GM18909 (cell line): ENCODE results near the gene WAS.
A peak's percentile ranks its signal among the peaks of the same experiment; 100 is the strongest.
"Not testable (repeated sequence)": the region's sequence is repeated elsewhere in the genome, so short reads cannot be mapped to it uniquely, and the experiment has no call there.

Experiments used
- ATAC-seq: cut with Tn5 transposase; IDR thresholded peaks from one replicate; pipeline ENCODE4 v1.9.1; 2021; ENCODE audit warnings: mild to moderate bottlenecking; ENCODE audit not compliant: unreplicated experiment, poor library complexity

WAS gene

DNA sequence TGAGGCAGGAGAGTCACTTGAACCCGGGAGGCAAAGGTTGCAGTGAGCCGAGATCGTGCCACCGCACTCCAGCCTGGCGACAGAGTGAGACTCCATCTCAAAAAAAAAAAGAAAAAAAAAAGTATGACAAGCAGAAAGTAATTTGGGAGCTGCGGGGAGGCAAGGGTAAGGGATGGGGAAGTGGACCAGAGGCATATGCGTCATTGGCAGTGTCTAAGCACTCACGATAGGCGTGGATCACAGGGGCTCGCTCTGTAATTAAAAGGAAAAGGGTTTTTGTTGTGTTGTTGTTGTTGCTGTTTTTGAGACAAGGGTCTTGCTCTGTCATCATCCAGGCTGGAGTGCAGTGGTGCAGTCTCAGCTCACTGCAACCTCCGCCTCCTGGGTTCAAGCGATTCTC, 804 bp upstream of the WAS start:
- not testable (repeated sequence) for ATAC-seq

DNA sequence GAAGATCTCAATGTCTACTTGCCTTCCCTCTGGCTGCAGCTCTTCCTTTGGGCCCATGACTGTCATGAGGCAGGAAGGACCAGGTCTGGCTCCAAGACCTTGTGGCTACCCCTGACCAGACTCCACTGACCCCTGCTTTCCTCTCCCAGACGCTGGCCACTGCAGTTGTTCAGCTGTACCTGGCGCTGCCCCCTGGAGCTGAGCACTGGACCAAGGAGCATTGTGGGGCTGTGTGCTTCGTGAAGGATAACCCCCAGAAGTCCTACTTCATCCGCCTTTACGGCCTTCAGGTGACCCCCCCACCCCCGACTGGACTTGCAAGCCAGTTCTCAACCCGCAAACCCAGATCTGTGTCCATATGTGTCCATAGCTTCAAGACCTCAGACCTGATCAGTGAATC, 535 bp downstream of the WAS start:
- ATAC-seq, result no peak

DNA sequence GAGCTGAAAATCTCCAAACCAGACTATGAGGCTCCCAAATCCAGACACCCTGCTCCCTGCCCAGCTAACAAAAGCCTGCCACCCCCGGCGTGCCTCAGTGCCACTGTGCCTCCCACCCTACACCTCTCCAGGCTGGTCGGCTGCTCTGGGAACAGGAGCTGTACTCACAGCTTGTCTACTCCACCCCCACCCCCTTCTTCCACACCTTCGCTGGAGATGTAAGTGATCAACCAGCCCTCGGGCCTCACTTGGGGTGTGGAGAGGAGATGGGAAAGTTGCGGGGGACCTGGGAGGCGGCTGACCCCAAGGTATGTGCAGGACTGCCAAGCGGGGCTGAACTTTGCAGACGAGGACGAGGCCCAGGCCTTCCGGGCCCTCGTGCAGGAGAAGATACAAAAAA, 1.8 kb downstream of the WAS start:
- no peak for ATAC-seq

DNA sequence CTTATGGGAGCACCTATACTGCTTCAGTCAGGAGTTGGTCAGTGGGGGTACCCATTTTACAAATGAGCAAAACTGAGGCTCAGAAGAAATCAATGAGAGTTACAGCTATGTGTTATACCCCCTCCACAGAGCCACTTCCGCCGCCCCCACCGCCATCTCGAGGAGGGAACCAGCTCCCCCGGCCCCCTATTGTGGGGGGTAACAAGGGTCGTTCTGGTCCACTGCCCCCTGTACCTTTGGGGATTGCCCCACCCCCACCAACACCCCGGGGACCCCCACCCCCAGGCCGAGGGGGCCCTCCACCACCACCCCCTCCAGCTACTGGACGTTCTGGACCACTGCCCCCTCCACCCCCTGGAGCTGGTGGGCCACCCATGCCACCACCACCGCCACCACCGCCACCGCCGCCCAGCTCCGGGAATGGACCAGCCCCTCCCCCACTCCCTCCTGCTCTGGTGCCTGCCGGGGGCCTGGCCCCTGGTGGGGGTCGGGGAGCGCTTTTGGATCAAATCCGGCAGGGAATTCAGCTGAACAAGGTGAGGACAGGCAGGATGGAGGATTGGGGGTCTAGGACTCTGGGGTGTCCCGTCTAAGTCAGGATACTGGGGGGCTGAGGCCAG, 5.0 kb downstream of the WAS start:
- ATAC-seq, result no peak

DNA sequence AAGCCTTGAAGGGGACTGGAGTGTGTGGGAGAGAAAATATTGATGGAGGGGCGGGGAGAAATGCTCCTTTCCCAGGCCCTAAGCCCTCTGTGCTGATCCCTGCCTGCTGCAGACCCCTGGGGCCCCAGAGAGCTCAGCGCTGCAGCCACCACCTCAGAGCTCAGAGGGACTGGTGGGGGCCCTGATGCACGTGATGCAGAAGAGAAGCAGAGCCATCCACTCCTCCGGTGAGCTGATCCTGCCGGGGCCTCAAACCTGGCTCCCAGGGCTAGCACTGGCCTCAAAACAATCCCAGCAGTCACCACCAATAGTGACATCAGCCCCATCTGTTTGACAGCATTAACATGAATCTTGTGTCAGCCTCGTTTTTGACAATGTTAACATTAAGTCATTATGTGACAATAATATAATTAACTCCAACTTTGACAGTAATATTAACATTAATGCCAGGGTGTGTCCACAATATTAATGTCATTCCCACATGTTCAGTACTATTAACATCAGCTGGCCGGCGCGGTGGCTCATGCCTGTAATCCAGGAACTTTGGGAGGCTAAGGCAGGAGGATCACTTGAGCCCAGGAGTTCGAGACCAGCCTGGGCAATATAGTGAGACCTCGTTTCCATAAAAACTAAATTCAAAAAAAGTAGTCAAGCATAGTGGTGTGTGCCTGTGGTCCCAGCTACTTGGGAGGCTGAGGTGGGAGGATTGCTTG, 5.8 kb downstream of the WAS start:
- no peak for ATAC-seq

DNA sequence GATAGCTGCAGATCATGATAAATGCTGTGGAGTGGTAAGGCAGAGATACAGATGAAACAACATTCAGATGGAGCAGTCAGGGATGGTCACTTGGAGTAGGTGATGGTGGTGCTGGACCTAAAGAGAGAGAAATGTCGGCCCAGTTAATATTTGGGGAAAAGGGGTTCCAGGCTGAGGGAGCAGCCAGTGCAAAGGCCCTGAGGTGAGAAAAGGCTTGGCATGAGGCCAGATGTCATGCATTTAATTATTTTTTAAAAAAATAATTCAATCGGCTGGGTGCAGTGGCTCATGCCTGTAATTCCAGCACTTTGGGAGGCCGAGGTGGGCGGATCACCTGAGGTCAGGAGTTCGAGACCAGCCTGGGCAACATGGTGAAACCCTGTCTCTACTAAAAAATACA, 8.1 kb downstream of the WAS start:
- not testable (repeated sequence) for ATAC-seq

DNA sequence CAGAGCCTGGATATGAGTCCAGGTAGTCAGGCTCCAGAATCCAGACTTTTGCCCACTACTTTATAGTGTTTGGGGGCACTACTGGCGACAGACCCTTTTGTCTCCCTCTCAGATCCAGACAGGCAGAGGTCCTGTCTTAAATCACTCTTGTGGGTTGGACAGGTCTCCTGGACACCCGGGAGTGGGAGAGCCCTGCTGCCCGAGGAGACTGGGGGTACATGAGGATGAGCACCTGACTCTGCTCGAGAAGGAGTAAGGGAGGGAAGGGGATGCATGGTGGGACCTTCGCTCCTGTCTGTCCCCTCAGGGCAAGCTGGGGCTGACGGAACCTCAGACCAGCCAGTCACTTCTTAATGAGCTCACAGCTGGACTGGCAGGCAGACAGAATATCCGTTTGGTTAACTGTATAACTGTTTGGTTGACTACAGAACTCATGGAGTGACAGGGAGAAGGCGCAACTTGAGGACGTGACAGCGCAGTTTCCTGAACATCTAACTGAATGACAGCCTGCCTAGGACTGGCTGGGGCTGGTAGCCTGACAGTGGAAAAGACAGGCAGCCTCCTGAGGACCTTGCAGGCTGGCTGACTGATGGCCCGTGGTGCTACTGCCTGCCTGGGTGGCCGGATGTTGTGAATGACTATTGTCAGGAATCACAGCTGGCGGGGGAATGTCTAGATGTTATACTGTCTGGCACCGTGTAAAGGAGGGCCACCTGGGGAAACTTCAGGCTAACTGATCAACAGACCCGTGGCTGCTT, 11.4 kb downstream of the WAS start:
- no peak for ATAC-seq

DNA sequence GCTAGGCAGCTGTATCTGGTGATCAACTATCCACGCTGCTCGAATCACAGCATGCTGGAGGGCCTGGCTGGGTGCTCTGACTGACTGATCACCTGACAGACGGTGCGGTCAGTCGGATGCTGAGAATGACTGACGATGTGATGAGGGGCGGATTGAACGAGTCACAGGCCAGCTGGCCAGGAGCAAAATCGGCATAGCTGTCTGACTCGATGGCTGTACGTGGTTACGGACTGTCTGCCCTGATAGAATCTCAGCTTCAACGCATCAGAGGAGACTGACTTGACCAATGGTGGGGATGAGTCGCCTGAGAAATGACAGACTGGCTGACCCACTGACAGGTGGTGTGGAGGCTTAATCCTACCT, 11.9 kb downstream of the WAS start:
- no peak for ATAC-seq

DNA sequence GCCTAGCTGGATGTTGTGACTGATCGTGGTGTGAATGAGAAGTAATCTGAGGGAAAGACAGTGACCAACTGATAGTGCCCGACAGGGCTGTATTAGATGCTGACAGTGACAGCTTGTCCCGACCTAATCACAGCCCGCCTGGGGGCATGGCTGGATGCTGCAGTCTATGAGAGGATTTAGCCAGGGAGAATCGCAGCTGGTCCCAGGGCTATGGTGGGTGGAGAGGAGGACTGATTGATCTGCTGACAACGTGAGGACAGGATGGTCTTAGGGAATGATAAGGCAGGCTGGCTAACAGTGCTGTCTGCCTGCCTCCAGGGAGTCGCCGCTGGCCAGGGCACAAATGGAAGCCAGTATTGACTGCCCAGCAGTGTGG, 12.3 kb downstream of the WAS start:
- ATAC-seq, result no peak

DNA sequence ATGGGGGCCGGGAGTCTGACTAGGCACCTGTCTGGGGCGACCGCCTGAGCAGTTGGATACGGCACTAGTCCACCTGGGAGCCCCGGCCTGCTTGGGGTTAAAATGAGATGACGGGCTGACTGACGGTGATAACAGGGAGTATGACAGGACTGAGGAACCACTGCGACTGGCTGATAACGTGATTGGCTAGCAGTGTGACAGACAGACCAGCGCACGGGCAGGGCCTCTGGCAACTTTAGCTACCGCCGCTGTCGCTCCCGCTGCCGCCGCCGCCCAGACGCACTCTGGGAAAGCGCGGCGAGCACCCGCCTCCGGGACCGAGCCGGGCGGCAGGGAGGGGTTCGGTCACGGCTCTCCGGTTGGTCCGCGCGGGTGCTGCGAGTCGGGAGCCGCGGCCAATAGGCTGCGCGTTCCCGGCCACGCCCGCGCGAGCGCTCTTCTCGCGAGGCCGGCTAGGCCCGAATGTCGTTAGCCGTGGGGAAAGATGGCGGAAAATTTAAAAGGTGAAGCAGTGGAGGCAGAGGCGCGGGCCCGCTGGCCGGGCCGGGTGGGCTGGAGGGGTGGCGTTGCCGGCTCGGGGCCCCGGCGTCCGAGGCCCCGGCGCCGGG, 12.8 kb downstream of the WAS start, which contains the start of gene SUV39H1:
TSS of gene SUV39H1 (plus strand) at position 434 of the 608 bp plus-strand sequence. CDS start at position 485, 51 bp downstream.
- peak; percentile 86 for ATAC-seq

DNA sequence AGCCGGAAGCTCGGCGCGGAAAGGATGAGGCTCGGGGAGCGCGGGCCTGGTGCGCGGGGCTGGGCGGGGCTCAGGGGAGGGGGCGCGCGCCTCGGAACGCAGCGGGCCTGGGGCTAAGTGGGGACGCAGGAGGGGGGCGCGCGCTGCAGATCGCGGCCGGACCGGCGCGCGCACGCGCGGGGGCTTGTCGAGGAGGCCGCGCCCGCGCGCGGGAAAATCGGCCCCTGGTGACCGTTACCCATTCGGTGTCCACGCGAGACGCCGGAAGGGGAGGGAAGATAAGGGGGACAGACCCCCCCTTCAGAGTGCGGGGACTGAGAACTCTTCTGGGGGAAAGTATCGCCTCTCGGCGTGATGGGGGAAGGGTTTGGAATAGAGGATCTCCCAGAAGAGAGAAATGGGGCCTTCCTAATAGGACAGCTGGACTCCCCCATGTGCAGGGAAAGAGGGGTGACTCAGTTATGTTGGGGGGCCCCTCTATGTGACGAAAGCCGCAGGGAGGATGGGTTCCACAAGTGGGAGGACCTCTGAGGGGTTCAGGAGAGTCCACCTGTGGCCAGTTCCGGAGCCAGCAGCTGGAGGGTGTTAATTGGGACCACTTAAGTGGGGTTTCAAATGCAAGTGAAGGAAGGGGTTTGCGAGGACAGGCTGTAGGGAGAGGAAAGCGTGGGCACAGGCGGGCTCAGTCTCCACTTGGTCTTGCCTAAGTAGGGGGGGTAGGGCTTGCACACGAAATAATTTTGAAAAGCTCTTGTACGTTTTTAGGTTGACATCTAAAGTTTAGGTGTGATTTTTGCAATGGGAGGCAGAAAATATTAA, 13.5 kb downstream of the WAS start:
- ATAC-seq, result peak; percentile 16

DNA sequence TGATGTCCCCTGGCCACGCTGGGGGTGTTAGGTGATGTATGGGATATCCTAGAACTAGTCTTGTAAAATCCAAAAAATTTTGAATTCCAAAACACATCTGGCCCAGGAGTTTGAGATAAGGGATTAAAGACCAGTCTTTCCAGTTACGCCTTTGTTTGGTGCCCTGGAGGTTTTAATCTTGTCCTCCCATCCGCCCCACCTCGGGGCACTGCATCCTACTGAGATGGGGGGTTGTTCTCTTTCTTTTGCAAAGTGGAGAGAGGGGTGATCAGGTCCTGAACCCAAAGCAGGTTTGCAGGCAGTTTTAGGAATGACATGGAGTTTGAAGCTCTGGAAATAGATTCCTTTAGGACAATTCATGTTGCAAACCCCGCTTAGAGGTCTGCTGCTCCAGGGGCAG, 14.7 kb downstream of the WAS start:
- ATAC-seq, result no peak

DNA sequence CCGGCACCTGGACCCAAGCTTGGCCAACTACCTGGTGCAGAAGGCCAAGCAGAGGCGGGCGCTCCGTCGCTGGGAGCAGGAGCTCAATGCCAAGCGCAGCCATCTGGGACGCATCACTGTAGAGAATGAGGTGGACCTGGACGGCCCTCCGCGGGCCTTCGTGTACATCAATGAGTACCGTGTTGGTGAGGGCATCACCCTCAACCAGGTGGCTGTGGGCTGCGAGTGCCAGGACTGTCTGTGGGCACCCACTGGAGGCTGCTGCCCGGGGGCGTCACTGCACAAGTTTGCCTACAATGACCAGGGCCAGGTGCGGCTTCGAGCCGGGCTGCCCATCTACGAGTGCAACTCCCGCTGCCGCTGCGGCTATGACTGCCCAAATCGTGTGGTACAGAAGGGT, 16.6 kb downstream of the WAS start:
- ATAC-seq, result no peak

DNA sequence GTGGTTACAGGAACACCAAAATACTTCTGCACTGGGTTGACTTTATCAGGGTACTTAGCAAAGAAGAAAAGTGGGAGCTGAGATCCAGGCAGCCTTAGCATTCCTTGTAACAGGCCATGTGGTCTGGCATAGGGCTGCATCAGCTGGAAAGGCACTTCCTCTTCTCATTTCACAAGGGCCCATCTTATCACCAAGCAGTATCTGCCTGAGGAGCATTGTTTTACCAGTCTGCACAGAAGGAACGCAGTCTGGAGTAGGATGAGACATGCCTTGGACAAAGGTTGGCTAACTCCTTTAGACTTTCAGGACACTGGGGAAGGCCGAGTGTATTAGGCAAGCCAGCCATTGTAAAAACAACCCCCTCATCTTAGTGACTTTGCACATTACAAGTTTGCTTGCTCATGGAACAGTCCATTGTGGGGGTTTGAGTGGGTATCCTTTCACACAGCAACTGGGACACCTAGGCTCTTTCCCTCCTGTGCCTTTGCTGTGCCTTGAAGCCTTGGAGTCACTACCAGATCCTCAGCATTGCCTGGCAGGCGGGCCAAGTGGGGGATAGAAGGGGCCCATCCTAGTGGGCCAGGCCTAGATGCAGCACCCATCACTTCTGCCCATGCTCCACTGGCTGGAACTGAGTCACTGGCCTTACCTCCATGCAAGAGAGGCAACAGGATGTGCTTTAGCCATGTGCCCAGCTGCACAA, 17.5 kb downstream of the WAS start:
- ATAC-seq, result no peak

DNA sequence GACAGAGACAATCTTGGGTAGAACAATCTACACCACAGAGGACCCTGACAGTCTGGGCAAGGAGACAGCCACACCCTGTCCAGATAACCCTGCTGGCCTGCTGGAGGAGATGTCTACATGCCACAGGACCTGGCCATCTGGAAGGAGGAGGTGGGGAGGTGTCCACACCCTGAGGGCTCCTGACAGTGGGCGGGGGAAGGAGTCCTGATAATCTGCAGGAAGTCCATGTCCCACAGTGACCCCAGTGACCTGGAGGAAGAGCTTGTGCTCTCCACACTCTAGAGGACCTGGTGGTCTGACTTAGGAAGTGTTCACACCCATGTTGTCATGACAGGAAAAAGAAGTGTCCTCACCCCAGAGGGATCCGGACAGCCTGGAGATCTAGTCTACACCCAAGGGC, 18.4 kb downstream of the WAS start:
- ATAC-seq, result no peak

DNA sequence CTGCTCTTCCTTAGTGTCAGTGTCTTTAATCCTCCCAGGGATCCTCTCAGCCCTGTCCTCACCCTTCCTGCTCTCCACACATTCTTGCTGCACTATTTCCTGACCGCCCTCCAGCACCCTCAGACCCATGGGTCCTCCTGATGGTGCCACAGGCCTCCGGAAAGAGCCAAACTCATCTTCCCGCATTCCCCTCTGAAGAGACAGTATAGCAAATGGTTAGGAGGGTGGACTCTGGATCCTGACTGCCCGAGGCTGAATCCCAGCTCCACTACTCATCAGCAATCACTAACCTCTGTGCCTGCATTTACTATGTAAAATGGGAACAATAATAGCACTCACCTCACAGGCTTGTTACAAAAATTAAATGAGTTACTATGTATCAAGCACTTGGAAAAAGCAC, 19.1 kb downstream of the WAS start:
- ATAC-seq, result no peak

DNA sequence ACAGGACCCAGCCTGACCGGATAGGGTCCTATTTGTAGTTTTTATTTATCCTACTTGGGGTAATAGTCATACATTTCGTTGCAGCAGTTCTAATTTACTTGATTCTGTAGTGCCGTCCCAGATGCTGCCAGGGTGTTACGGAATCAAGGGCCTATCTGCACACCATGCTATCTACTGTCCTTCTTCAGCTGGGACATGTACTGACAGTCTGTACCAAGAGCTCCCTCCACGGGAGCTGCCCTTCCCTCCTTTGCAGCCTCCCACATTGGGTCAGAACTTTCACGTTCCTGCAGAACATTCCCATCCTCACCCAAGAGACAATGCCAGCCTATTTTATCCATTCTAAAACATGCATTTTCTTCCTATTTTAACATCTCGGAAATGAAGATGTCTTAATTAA, 19.6 kb downstream of the WAS start:
- ATAC-seq, result no peak

DNA sequence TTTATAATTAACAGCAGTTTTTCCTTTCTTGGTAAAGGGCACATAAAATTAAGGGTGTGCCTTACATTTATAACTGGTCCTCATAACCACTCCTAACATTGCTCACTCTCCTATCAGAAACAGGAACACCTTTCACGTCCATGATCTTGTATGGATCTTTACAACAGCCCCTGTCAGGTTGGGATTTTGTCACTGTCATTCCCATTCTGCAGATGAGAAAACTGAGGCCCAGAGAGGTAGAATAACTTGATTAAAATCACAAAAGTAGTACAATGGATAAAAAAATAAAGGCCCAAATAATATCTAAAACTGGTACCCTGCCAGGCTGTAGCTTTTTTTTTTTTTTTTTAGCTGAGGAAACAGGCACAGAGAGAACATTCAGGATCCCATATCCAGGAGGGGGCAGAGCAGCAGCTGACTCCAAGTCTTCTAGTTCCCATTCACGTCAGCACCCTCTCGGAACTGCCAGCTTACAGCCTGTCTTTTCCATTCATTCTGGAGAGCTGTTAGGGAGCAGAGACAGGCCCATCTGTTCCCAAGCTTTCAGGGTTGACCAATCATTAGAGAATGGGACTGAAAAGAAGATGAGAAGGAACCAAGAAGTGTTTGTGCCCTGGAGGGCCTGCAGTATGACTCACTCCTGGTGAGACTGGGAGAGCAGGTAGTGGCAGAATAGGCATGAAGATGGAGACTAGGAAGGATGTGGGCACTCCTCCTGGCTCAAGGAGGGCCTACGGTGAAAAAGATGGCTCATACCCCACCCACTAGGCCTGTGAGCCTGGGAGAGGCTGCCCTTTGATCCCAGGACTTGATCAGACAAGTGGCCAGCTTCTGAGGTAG, 20.3 kb downstream of the WAS start:
- no peak for ATAC-seq

DNA sequence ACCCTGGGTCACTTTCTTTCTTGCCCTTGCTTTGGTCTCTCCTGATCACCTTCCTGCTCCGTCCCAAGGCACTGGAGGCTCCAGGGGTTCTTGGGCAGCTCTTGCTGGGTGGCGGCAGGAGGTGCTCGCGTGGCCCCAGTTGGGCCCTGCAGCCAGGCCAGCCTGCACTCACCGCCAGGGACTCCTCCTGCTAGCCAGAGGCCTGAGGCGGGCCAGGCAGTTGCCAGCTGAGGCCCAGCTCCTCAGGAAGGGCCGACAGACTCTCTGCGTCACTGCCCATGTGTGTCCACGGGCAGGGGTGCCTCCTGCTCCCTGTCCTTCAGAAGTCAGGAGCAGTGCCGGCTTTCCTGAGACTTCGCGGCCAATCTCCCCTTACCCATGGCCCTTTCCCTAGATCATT, 22.3 kb downstream of the WAS start:
- no peak for ATAC-seq
